GM18511 (cell line): ENCODE results near the gene NTSR1.

Source experiments
- ATAC-seq: cut with Tn5 transposase; IDR thresholded peaks from one replicate; pipeline ENCODE4 v1.9.1; 2021; ENCODE audit warnings: mild to moderate bottlenecking, moderate library complexity; ENCODE audit not compliant: unreplicated experiment

Gene NTSR1

GRCh38 chr20:62768234-62768546 is 59.6 kb downstream of the NTSR1 start:
- ATAC-seq, result no peak

GRCh38 chr20:62768551-62769287 is 60.1 kb downstream of the NTSR1 start:
- no peak for ATAC-seq

- no peak for ATAC-seq
Observed at GRCh38 chr20:62769346-62770071, 60.9 kb downstream of the NTSR1 start.

GRCh38 chr20:62770111-62770910 is 61.7 kb downstream of the NTSR1 start:
- ATAC-seq, result no peak

GRCh38 chr20:62770916-62771315 is 62.3 kb downstream of the NTSR1 start:
- ATAC-seq, result no peak

- ATAC-seq, result no peak
Observed at GRCh38 chr20:62771396-62772102, 62.9 kb downstream of the NTSR1 start.

GRCh38 chr20:62772103-62772611 is 63.5 kb downstream of the NTSR1 start:
- no peak for ATAC-seq

GRCh38 chr20:62772619-62772989 is 64.0 kb downstream of the NTSR1 start:
- ATAC-seq, result no peak

GRCh38 chr20:62772990-62773844 is 64.6 kb downstream of the NTSR1 start:
- ATAC-seq, result no peak

GRCh38 chr20:62773845-62774714 is 65.4 kb downstream of the NTSR1 start:
- ATAC-seq, result no peak

- ATAC-seq, result no peak
Observed at GRCh38 chr20:62774762-62775161, 66.1 kb downstream of the NTSR1 start.

- no peak for ATAC-seq
Observed at GRCh38 chr20:62775206-62775605, 66.6 kb downstream of the NTSR1 start.

- no peak for ATAC-seq
Observed at GRCh38 chr20:62776035-62776691, 67.5 kb downstream of the NTSR1 start.

- no peak for ATAC-seq
Observed at GRCh38 chr20:62776692-62777527, 68.3 kb downstream of the NTSR1 start.

GRCh38 chr20:62777528-62777830 is 68.8 kb downstream of the NTSR1 start:
- ATAC-seq, result no peak

- ATAC-seq, result no peak
Observed at GRCh38 chr20:62778058-62778457, 69.4 kb downstream of the NTSR1 start.

GRCh38 chr20:62778601-62779416 is 70.2 kb downstream of the NTSR1 start:
- ATAC-seq, result no peak
